ENCODE results near the gene MPHOSPH8.

Gene MPHOSPH8

DNA sequence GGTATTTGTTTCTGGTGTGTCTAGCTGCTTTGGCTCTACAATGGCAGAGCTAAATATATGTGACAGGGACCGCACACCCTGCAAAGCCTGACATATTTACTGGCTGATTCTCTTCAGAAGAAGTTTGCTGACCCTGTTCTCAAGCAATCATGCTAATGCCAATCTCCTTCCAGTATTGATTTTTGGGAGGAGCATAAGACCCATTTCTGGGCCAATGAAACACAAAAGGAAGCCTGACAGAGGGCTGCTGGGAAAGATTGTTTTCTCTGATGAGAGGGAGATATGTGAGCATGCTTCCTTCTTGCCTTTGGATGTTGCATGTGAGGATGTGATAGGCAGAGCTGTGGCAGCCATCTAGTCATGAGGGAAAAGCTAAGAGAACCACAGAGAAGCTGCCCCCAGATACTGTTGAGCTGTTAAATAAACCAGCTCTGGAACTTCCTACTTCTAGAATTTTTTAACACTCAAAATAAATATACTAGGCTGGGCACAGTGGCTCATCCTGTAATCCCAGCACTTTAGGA is 40.7 kb upstream of the MPHOSPH8 start:
- no peak for DNase-seq (ENCODE audit: low spot score)
- TF ChIP-seq, protein P1, sequence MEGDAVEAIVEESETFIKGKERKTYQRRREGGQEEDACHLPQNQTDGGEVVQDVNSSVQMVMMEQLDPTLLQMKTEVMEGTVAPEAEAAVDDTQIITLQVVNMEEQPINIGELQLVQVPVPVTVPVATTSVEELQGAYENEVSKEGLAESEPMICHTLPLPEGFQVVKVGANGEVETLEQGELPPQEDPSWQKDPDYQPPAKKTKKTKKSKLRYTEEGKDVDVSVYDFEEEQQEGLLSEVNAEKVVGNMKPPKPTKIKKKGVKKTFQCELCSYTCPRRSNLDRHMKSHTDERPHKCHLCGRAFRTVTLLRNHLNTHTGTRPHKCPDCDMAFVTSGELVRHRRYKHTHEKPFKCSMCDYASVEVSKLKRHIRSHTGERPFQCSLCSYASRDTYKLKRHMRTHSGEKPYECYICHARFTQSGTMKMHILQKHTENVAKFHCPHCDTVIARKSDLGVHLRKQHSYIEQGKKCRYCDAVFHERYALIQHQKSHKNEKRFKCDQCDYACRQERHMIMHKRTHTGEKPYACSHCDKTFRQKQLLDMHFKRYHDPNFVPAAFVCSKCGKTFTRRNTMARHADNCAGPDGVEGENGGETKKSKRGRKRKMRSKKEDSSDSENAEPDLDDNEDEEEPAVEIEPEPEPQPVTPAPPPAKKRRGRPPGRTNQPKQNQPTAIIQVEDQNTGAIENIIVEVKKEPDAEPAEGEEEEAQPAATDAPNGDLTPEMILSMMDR (IDR thresholded peaks at IDR 0.05; ENCODE audit: extremely low read depth, missing control alignments), result no peak

DNA sequence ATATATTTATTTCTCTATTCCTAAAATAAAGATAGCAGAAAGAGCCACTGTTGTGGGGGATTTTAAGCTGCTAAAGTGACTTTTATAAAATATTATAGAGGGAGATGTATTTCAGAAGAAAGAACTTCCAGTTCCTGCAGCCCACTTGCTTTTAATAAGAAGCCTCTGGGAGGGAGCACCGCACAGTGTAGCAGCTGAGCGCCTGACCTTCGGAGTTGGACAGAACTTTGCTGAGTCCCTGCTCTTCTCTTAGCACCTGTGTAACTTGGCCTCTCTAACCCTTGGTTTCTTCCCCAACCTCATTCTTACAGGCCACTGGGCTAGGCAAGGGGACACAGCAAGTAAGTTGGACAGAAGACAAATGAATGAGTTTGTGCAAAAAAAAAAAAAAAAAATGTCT is 37.4 kb upstream of the MPHOSPH8 start:
- no peak for DNase-seq (ENCODE audit: low spot score)
- TF ChIP-seq, protein P1 (IDR thresholded peaks at IDR 0.05; ENCODE audit: extremely low read depth, missing control alignments), result no peak

DNA sequence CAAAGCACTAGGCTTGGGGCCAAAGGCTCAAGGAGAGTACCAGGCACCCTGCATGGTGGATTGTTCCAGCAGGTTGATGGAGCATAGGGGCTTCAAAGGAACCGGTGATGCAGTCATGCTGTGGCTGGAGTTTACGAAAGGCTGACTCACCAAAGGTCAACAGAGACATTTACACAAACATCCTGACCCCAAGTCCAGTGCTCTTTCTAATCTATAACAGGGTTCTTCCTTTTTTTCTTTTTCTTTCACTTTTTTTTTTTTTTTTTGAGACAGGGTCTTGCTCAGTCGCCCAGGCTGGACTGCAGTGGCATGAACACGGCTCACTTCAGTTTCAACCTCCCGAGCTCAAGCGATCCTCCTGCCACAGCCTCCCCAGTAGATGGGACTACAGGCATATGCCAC is 36.5 kb upstream of the MPHOSPH8 start:
- TF ChIP-seq, protein P1 (IDR thresholded peaks at IDR 0.05; ENCODE audit: extremely low read depth, missing control alignments), result no peak
- no peak for DNase-seq (ENCODE audit: low spot score)

DNA sequence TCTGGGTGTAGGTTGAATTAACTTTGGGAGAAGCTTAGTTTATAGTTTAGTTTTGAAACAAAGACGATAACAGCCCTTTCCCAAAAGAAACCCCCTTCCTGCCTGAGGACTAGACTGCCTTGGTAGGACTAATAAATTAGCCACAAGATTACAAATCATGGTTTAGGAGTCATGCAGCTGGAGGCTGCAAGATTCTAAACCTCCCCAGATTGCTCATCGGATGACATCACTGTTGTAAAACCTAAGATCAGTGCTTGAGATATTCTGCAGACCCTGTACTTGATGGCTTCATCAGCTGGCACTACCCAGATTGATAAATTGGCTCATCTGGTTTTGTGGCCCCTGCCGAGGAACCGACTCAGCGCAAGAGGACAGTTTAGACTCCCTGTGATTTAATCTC is 35.9 kb upstream of the MPHOSPH8 start:
- DNase-seq (ENCODE audit: low spot score), result no peak
- TF ChIP-seq, protein P1 (IDR thresholded peaks at IDR 0.05; ENCODE audit: extremely low read depth, missing control alignments), result no peak

DNA sequence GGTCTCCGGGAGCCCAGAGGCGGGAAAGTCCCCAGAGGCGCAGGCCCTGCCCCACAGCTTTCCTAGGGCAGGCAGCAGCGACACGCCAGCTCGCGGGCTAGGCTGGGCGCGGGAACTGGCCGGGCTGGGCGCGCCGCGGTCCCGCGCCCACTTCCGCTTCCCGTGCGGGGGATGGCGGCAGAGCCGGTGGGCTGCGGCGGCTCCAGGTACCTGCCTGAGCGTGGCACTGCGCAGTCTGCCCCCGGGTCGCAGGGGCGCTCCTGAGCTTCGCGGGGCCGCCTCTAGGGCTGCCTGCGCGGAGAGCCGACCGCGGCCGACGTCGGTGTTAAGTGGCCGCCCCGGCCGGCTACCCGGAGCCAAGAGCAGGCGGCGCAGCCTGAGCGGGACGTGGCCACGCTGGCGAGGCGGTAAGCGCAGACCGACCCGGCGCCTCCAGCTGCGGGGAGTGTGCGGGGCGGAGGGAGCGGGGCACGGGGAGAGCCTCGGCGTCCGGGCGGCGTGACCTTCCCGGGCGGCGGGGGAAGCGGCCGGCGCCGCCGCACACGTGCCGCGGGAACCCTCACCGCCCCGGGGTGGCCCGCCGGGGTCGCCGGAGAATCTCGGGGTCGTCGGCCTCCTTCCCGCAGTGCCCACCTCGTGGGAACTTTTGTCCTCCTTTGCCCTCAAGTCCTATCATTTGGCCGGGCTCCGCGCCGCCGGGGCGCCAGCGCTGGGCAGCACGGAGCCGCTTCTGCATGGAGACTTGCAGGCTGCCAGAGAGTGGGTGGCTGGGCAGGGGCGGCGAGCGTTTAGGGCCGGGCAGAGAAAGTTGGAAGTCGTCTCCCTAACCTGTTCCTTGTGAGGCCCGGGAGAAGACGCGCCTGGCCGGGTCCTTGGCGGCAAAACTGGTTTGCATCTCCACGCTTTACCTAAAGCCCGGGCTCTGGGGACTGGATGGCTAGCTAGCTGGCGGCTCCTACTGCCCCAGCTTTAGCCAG is 31.4 kb upstream of the MPHOSPH8 start:
- TF ChIP-seq, protein P1 (IDR thresholded peaks at IDR 0.05; ENCODE audit: extremely low read depth, missing control alignments), result no peak
- DNase-seq (ENCODE audit: low spot score), result peak; percentile 89

DNA sequence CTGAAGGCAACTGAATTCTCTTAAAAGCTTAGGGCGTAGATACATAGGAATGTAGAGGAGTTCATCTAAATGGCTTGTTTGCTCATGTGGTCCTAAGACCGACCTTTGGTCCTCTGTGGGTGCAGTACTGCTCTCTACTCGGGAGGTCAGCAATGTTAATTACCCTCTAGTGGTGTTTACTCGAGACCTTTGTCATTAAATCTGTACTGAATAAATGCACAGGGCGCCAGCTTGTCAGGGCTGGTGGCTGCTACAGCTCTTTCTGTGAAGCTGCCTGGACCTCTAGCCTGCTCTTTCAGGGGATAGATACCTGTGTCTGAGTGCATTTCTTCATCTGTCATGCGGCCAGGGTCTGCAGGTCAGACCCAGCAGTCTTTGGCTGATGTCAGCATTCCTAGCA is 29.2 kb upstream of the MPHOSPH8 start:
- TF ChIP-seq, protein P1 (IDR thresholded peaks at IDR 0.05; ENCODE audit: extremely low read depth, missing control alignments), result no peak
- no peak for DNase-seq (ENCODE audit: low spot score)

Measured in GM20000 (cell line).